Left ventricle myocardium inferior (tissue), 1 donor: Measurements from ENCODE around the gene KAZN. TPM values are rescaled to one million over a fixed set of nuclear protein-coding genes. Genes with fewer than 3 reads are reported as not detected.

Experiments
- DNase-seq: peaks from one replicate; pipeline ENCODE4 v3.0.0-alpha.2; 2020
- H3K27ac ChIP-seq: fragments of 200-600 bp; replicated peaks from 2 replicates; pipeline ENCODE4 v1.8.0; 2021
- H3K27me3 ChIP-seq: fragments of 200-600 bp; 2 replicates; pipeline ENCODE4 v1.8.0; 2021; ENCODE audit warnings: low read depth
- H3K36me3 ChIP-seq: fragments of 200-600 bp; 2 replicates; pipeline ENCODE4 v1.8.0; 2021
- H3K4me1 ChIP-seq: fragments of 200-600 bp; 2 replicates; pipeline ENCODE4 v1.8.0; 2021
- H3K4me3 ChIP-seq: fragments of 200-600 bp; 2 replicates; pipeline ENCODE4 v1.8.0; 2021; ENCODE audit warnings: mild to moderate bottlenecking, moderate library complexity
- H3K9me3 ChIP-seq: fragments of 200-600 bp; replicated peaks from 2 replicates; pipeline ENCODE4 v1.8.0; 2021
- intact Hi-C: fragments of 100-400 bp; cut with micrococcal nuclease; formaldehyde crosslinking; loops from one replicate; pipeline ENCODE4 v1.11.0; 2022
- total RNA-seq: library from RNA; stranded (reverse); fragmentation: NEBNext Ultra II Directional; extraction: Animal tissue kit (Norgen Biotek cat#: 25700); gene quantifications from one replicate; pipeline ENCODE4 v1.2.1, GENCODE V29; 2021
- TF ChIP-seq, protein P1 (sequence below): fragments of 200-600 bp; IDR thresholded peaks from 2 replicates; pipeline ENCODE4 v1.8.0; 2021; ENCODE audit warnings: antibody characterized with exemption, mild to moderate bottlenecking, borderline replicate concordance
- donor health status: DM: no; HTN: yes; CAD: no; lungs with severe emphysema.

KAZN gene
- total RNA-seq, 1 donor from 2014 or later, result 2.2 TPM

DNA sequence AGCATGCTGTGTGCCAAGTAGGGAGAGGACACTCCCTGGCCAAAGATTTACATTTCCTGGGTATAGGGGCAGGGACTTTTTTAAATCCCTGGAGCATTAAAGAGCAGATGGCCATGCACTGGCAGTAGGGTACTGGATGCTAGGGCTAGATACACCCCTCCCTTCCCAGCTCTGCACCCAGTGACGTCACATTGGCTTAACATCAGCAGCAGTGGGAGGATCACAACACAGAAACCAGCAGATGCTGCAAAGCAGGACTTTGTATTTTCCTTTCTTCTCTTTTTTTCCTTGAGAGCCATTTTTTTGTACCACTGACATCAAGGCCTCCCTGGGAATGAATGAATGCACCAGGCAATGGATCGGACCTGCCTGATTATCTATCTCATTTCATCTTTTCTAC, 243.0 kb downstream of the KAZN start:
- H3K9me3 ChIP-seq, result peaks cover 35% of the 10 kb centered on the region
- peaks cover 35% of the 10 kb centered on the region for H3K27me3 ChIP-seq
- no peak overlapping the region for H3K27ac ChIP-seq
- no peak overlapping the region for H3K4me3 ChIP-seq
- no peaks in the 10 kb centered on the region for H3K36me3 ChIP-seq
- H3K4me1 ChIP-seq, result no peaks in the 10 kb centered on the region
- intact Hi-C loops, result no loop called here
- TF ChIP-seq, protein P1, sequence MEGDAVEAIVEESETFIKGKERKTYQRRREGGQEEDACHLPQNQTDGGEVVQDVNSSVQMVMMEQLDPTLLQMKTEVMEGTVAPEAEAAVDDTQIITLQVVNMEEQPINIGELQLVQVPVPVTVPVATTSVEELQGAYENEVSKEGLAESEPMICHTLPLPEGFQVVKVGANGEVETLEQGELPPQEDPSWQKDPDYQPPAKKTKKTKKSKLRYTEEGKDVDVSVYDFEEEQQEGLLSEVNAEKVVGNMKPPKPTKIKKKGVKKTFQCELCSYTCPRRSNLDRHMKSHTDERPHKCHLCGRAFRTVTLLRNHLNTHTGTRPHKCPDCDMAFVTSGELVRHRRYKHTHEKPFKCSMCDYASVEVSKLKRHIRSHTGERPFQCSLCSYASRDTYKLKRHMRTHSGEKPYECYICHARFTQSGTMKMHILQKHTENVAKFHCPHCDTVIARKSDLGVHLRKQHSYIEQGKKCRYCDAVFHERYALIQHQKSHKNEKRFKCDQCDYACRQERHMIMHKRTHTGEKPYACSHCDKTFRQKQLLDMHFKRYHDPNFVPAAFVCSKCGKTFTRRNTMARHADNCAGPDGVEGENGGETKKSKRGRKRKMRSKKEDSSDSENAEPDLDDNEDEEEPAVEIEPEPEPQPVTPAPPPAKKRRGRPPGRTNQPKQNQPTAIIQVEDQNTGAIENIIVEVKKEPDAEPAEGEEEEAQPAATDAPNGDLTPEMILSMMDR, result no peak
- no peak for DNase-seq

DNA sequence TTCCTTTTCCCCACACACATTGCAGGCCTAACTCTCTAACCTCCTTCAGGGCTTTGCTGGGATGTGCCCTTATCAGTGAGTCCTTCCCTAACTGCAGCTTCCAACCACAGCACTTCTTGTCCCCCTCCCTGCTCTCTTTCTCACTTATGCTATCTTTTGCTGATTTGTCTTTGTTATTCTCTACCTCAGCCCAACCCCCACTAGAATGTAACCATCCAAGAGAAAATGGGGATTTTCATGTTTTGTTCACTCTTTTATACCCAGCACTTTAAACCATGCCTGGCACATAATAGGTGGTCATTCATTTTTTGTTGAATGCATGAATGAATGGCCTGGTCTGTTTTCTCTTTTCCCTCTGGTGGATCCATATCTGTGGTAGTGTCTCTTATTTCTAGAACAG, 243.5 kb downstream of the KAZN start:
- no peaks in the 10 kb centered on the region for H3K4me1 ChIP-seq
- peaks cover 35% of the 10 kb centered on the region for H3K27me3 ChIP-seq
- intact Hi-C loops, result no loop called here
- H3K4me3 ChIP-seq, result no peak overlapping the region
- no peak overlapping the region for H3K27ac ChIP-seq
- no peak for DNase-seq
- peaks cover 35% of the 10 kb centered on the region for H3K9me3 ChIP-seq
- H3K36me3 ChIP-seq, result no peaks in the 10 kb centered on the region
- TF ChIP-seq, protein P1, result no peak

DNA sequence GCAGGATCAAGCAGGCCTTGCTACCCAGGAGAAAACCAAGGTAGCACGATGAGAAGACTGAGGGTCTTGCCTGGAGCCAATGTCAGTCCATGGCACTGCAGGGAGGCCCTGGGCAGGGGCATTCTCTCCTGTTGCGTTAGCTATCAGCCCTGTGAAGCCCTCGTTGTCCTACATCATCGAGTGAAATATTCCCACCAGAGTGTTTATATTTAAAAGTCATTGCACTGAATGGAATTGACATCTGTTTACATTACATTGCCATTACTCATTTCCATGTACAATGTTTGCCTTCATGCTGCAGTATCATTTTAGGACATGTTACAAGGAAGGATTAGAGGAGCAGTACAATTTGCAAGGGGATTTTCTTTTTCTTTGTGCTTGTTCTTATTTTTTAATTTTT, 243.9 kb downstream of the KAZN start:
- Histone ChIP-seq H3K4me3 (no peak overlapping the region), H3K9me3 (peaks cover 35% of the 10 kb centered on the region), H3K27ac (no peak overlapping the region), H3K27me3 (peaks cover 39% of the 10 kb centered on the region), H3K36me3 (no peaks in the 10 kb centered on the region), H3K4me1 (no peaks in the 10 kb centered on the region)
- intact Hi-C loops, result no loop called here
- TF ChIP-seq, protein P1, result no peak
- no peak for DNase-seq

DNA sequence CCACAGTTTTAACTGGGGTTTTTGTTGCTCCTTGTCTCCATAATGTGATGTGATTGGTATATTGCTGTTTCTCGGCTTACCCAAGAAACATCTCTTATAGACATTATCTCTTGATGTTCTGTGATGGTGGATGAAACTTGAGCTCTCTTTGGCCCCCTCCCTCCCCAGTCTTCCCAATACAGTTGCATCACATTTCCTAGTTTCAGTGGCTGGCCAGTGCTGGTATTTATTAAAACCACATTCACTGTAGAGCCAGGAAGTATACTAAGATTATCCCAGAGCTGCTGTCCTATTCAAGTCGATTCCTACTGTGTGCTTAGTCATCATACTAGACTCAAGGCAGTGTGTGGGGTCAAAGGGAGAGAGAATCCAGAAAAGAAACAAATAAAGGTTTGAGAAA, 244.4 kb downstream of the KAZN start:
- Histone ChIP-seq H3K4me1 (no peaks in the 10 kb centered on the region), H3K36me3 (no peaks in the 10 kb centered on the region), H3K27ac (no peak overlapping the region), H3K27me3 (peaks cover 40% of the 10 kb centered on the region), H3K4me3 (no peak overlapping the region), H3K9me3 (peaks cover 35% of the 10 kb centered on the region)
- TF ChIP-seq, protein P1, result no peak
- no peak for DNase-seq
- intact Hi-C loops, result no loop called here

DNA sequence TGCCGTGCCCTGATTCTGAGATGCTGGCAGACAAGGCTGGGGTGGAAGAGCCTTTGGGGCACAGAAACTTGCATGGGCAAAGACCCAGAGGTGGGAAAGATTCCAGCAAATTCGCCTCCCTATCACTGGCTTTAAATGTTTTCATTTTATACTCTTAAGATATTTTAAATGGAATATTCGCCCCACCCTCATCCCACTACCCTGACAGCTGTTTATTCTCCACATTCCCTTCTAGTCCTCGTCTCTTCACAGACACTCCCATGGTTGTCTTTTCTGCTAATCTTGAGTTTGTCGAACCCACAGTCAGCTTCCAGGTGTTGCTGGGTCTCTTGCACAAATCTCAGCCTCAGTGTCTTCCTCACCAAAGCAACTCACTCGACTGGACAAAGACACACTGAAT, 245.0 kb downstream of the KAZN start:
- TF ChIP-seq, protein P1, result no peak
- Histone ChIP-seq H3K4me1 (no peaks in the 10 kb centered on the region), H3K27ac (no peak overlapping the region), H3K36me3 (no peaks in the 10 kb centered on the region), H3K4me3 (no peak overlapping the region), H3K27me3 (peaks cover 40% of the 10 kb centered on the region), H3K9me3 (peaks cover 35% of the 10 kb centered on the region)
- intact Hi-C loops, result no loop called here
- DNase-seq, result no peak

DNA sequence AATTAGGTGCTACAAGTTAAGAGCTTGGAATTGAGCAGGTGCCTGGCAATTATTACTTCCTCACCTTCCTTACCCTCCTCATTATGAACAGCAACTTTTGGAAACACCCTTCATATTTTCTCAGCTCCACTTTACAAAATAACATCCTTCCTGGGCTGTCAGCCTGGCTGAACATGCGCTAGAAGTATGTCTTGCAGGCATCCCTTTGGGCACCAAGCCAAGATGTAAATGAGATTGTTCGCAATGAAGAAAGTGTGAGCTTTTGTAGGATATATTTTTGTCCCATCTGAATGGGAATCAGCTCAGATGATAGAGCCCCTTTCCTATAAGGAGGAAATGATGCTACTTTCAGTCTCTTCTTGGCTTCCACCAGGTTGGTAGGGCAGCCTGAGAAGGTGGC, 245.9 kb downstream of the KAZN start:
- Histone ChIP-seq H3K4me1 (no peaks in the 10 kb centered on the region), H3K27ac (no peak overlapping the region), H3K4me3 (no peak overlapping the region), H3K27me3 (peaks cover 36% of the 10 kb centered on the region), H3K9me3 (peaks cover 35% of the 10 kb centered on the region), H3K36me3 (no peaks in the 10 kb centered on the region)
- intact Hi-C loops, result no loop called here
- TF ChIP-seq, protein P1, result no peak
- no peak for DNase-seq
